B cell (primary cell): ENCODE results near the gene RUFY2. TPM values are rescaled to one million over a fixed set of nuclear protein-coding genes. Genes with fewer than 3 reads are reported as not detected.

ENCODE experiments used
- ATAC-seq: fragments of 200-7000 bp; cut with Tn5 transposase; one replicate; pipeline ENCODE4 v1.10.0; 2021; ENCODE audit warnings: low read depth, mild to moderate bottlenecking, moderate number of reproducible peaks, moderate library complexity
- CTCF ChIA-PET: fragments of 350-600 bp; sonication (Branson Sonifier 250); formaldehyde crosslinking; loops from one replicate; lab custom pipeline; 2021; ENCODE audit warnings: antibody characterized with exemption, inconsistent platforms; lab: Charles Lee
- POLR2A ChIA-PET: fragments of 350-600 bp; sonication (Branson Sonifier 250); formaldehyde crosslinking; loops from one replicate; lab custom pipeline; 2021; ENCODE audit warnings: antibody characterized with exemption; lab: Charles Lee
- DNase-seq: peaks from one replicate; pipeline ENCODE4 v3.0.0; 2013
- H2AFZ ChIP-seq: 2 replicates; pipeline ENCODE4 v1.6.1; 2012; ENCODE audit warnings: mild to moderate bottlenecking, low read depth, low read length; ENCODE audit not compliant: insufficient read depth, poor library complexity, severe bottlenecking
- H3K27ac ChIP-seq, 2 donors: 1 replicate in 1 of 2; 2 replicates in 1 of 2; pipeline ENCODE4 v1.5.1; 2012 to 2013; ENCODE audit warnings: low read length in 2 of 2, mild to moderate bottlenecking in 2 of 2, moderate library complexity in 1 of 2
- H3K27me3 ChIP-seq, 4 experiments: fragments of 200-600 bp in 1 of 4; sonication (generic) in 1 of 4; replicated peaks in 1 of 4; 1 replicate in 2 of 4; 2 replicates in 2 of 4; pipeline versions ENCODE4 v1.6.1 to v1.7.0; 2013 to 2016; ENCODE audit warnings: low read length in 3 of 4, mild to moderate bottlenecking in 2 of 4, mixed read lengths in 1 of 4, moderate library complexity in 1 of 4; ENCODE audit not compliant: insufficient read depth in 4 of 4, control insufficient read depth in 3 of 4; ENCODE audit errors: control extremely low read depth in 1 of 4
- H3K36me3 ChIP-seq, 2 experiments: replicated peaks in 1 of 2; 1 replicate in 1 of 2; 2 replicates in 1 of 2; pipeline versions ENCODE4 v1.6.1 to v1.7.1; 2013; ENCODE audit warnings: low read length in 1 of 2; ENCODE audit not compliant: insufficient read depth in 2 of 2, control insufficient read depth in 1 of 2; ENCODE audit errors: control extremely low read depth in 1 of 2, extremely low read depth in 1 of 2
- H3K4me1 ChIP-seq, 2 donors: fragments of 200-600 bp in 1 of 2; sonication (generic) in 1 of 2; 1 replicate in 1 of 2; 2 replicates in 1 of 2; pipeline versions ENCODE4 v1.5.1 to v1.6.1; 2013 to 2017; ENCODE audit warnings: low read length in 2 of 2; ENCODE audit not compliant: control insufficient read depth in 2 of 2, insufficient read depth in 2 of 2
- H3K4me2 ChIP-seq: replicated peaks from 2 replicates; pipeline ENCODE3; 2012; ENCODE audit warnings: mild to moderate bottlenecking, low read depth, low read length; ENCODE audit not compliant: poor library complexity, severe bottlenecking
- H3K4me3 ChIP-seq, 5 experiments: fragments of 200-600 bp in 1 of 5; sonication (generic) in 1 of 5; 1 replicate in 3 of 5; 2 replicates in 2 of 5; pipeline versions ENCODE4 v1.5.1 to v1.7.0; 2011 to 2016; ENCODE audit warnings: low read length in 4 of 5, mild to moderate bottlenecking in 4 of 5, low read depth in 2 of 5, control low read depth in 1 of 5, moderate library complexity in 1 of 5; ENCODE audit not compliant: insufficient read depth in 1 of 5; ENCODE audit errors: control extremely low read depth in 1 of 5, extremely low read depth in 1 of 5
- H3K79me2 ChIP-seq: fragments of 200-600 bp; sonication (generic); one replicate; pipeline ENCODE4 v1.6.0; 2016; ENCODE audit warnings: low read length; ENCODE audit not compliant: control insufficient read depth, insufficient read depth
- H3K9ac ChIP-seq: fragments of 200-600 bp; sonication (generic); 2 replicates; pipeline ENCODE4 v1.6.1; 2017; ENCODE audit warnings: mild to moderate bottlenecking, low read length, moderate library complexity
- H3K9me3 ChIP-seq, 3 donors: one replicate each; pipeline versions ENCODE4 v1.6.1 to v1.7.1; 2013; ENCODE audit warnings: low read length in 2 of 3; ENCODE audit not compliant: control insufficient read depth in 2 of 3, insufficient read depth in 1 of 3; ENCODE audit errors: control extremely low read depth in 1 of 3
- H4K20me1 ChIP-seq: 2 replicates; pipeline ENCODE4 v1.6.0; 2012; ENCODE audit warnings: mild to moderate bottlenecking, low read length; ENCODE audit not compliant: insufficient read depth, control insufficient read depth, poor library complexity, severe bottlenecking
- H3K27ac Mint-ChIP-seq: one replicate; pipeline ENCODE4 v1.8.0; 2021; ENCODE audit warnings: mixed read lengths
- H3K27me3 Mint-ChIP-seq: one replicate; pipeline ENCODE4 v1.8.0; 2021; ENCODE audit warnings: mixed read lengths
- H3K4me1 Mint-ChIP-seq: one replicate; pipeline ENCODE4 v1.8.0; 2021; ENCODE audit warnings: mixed read lengths
- H3K4me3 Mint-ChIP-seq: one replicate; pipeline ENCODE4 v1.8.0; 2021; ENCODE audit warnings: mixed read lengths
- H3K9me3 Mint-ChIP-seq: one replicate; pipeline ENCODE4 v1.8.0; 2022; ENCODE audit warnings: mixed read lengths; ENCODE audit not compliant: insufficient read depth
- EZH2 ChIP-seq: IDR thresholded peaks from 2 replicates; pipeline ENCODE4 v1.6.1; 2012; ENCODE audit warnings: borderline replicate concordance, low read depth, mild to moderate bottlenecking, moderate library complexity, low read length; ENCODE audit not compliant: insufficient read depth, poor library complexity, severe bottlenecking
- WGBS: methylation state at CpG from one replicate; pipeline ENCODE4 v1.1.5; 2013; ENCODE audit warnings: missing lambda C conversion rate; ENCODE audit not compliant: insufficient coverage; 5-methylcytosine and 5-hydroxymethylcytosine counted together
- intact Hi-C: fragments of 100-400 bp; cut with micrococcal nuclease; formaldehyde crosslinking; loops from one replicate; pipeline ENCODE4 v1.10.0; 2022
- polyA plus RNA-seq: library from polyadenylated mRNA; depleted of rRNA; stranded (reverse); fragments of >200 nt; gene quantifications from 2 replicates; pipeline ENCODE4 v1.2.3, GENCODE V29; 2012
- total RNA-seq, 2 donors: library from RNA; stranded (reverse); fragments of 120-200 nt in 1 of 2; gene quantifications; 1 replicate in 1 of 2; 2 replicates in 1 of 2; pipeline versions ENCODE4 v1.2.3 to v1.2.4, GENCODE V29; 2013 to 2022
- TF ChIP-seq, protein P1 (sequence below): fragments of 200-600 bp; IDR thresholded peaks from one replicate; pipeline ENCODE4 v1.8.0; 2022; ENCODE audit warnings: antibody characterized with exemption, mild to moderate bottlenecking

Gene RUFY2
- total and polyA plus RNA-seq, 2 donors (not counting 1 experiment from before 2014, with no cell fraction given), result 5.8 to 38.7 TPM

DNA sequence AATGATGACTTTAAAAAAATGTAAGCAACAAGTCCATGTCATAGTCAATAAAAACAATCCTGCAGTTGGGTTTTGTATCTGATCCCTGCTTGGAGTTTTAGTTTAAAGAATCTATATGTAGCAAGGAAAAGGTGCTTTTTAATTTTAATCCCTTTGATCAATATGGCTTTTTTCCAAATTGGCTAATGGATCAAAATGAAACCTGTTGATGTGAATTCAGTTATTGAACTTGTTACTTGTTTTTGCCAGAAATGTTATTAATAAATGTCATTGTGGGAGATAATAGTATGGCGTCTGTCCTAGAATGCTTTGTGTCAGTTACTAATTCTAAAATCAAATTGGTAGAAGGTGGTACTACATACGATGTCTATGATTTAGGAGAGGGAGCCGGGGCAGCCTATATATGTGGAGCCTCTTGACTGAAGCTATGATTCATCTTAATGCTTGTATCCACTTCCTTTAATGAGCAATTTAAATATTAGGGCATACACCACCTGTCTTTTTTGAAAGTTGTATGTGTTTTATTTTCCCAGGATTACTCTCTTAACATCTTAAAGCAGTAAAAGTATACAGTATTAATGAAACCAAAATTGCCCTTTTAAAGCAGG, 64.1 kb downstream of the RUFY2 start:
- Histone ChIP-seq H3K27me3 (no peaks in the 10 kb centered on the region), H3K36me3 (peaks cover 24 to 64% of the 10 kb centered on the region in 2 experiments), H3K9ac (no peak overlapping the region), H2AFZ (no peak overlapping the region), H4K20me1 (peaks cover 20% of the 10 kb centered on the region), H3K27ac (no peak overlapping the region), H3K9me3 (no peaks in the 10 kb centered on the region), H3K4me3 (no peak overlapping the region), H3K79me2 (peaks cover 18% of the 10 kb centered on the region), H3K4me2 (no peak overlapping the region), H3K4me1 (no peaks in the 10 kb centered on the region)
- Mint-ChIP-seq H3K4me3 (no peak overlapping the region), H3K9me3 (no peaks in the 10 kb centered on the region), H3K4me1 (no peaks in the 10 kb centered on the region), H3K27me3 (no peaks in the 10 kb centered on the region), H3K27ac (no peak overlapping the region)
- ATAC-seq (no peak), DNase-seq (no peak)
- intact Hi-C loops, result no loop called here
- ChIA-PET POLR2A (no interaction called here), CTCF (interaction anchor here (1.0 kb wide), 1 partner anchor 9 kb away, joined by 3 read pairs; no protein-coding TSS in a partner anchor)
- no CpG with 5 or more reads among the region's 3 CpGs for WGBS
- no peak for TF ChIP-seq EZH2
- TF ChIP-seq, protein P1, sequence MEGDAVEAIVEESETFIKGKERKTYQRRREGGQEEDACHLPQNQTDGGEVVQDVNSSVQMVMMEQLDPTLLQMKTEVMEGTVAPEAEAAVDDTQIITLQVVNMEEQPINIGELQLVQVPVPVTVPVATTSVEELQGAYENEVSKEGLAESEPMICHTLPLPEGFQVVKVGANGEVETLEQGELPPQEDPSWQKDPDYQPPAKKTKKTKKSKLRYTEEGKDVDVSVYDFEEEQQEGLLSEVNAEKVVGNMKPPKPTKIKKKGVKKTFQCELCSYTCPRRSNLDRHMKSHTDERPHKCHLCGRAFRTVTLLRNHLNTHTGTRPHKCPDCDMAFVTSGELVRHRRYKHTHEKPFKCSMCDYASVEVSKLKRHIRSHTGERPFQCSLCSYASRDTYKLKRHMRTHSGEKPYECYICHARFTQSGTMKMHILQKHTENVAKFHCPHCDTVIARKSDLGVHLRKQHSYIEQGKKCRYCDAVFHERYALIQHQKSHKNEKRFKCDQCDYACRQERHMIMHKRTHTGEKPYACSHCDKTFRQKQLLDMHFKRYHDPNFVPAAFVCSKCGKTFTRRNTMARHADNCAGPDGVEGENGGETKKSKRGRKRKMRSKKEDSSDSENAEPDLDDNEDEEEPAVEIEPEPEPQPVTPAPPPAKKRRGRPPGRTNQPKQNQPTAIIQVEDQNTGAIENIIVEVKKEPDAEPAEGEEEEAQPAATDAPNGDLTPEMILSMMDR, result no peak

DNA sequence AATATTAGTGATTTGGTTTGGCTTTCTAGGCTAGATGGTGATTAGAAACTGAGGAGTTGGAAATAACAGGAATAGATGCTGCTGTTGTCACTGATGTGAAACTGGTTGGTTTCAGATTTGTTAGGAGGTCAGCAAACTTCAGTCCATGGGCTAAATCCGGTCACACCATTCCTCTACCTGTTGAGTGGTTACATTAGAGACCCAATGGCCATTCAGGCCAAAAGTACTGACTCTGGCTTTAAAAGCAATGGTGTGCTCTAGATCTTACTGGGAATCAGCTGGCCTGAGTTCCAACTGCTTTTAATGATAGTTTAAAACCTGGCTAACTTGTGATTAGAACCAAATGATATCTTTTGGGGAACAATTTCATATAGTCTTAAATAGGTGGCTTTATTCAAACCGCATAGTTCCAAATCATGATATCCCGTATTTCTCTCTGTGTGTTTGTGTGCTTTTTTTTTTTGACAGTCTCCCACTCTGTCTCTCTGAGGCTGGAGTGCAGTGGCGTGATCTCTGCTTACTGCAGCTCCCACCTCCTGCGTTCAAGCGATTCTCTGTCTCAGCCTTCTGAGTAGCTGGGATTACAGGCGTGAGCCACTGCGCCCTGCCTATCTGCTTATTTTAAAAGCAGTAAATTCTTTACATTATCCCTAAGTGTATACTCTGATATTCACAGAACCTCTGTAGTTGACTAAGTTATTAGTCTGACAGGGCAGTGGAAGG, 66.6 kb downstream of the RUFY2 start:
- intact Hi-C loops, result no loop called here
- H4K20me1 ChIP-seq, result peaks cover 43% of the 10 kb centered on the region
- 100% methylated on average over 6 of the region's 8 CpGs for WGBS

More for the DNA sequence above, 66.6 kb downstream of the RUFY2 start:
- Histone ChIP-seq H3K36me3 (peaks cover 23 to 65% of the 10 kb centered on the region in 2 experiments), H3K4me2 (no peak overlapping the region), H3K9ac (no peak overlapping the region), H2AFZ (no peak overlapping the region), H3K27ac (no peak overlapping the region), H3K79me2 (peaks cover 43% of the 10 kb centered on the region), H3K27me3 (no peaks in the 10 kb centered on the region), H3K4me3 (no peak overlapping the region), H3K9me3 (no peaks in the 10 kb centered on the region), H3K4me1 (peaks cover 9 to 16% of the 10 kb centered on the region in 2 donors)
- no peaks in the 10 kb centered on the region for H3K9me3 Mint-ChIP-seq
- TF ChIP-seq EZH2, result no peak
- TF ChIP-seq, protein P1, result no peak
- no peak for DNase-seq
- POLR2A ChIA-PET, result no interaction called here
- ATAC-seq, result no peak
- H3K4me3 Mint-ChIP-seq, result no peak overlapping the region
- no peak overlapping the region for H3K27ac Mint-ChIP-seq
- H3K4me1 Mint-ChIP-seq, result peaks cover 21% of the 10 kb centered on the region
- CTCF ChIA-PET, result interaction anchor here (1.6 to 1.8 kb wide), 2 partner anchors 8 to 128 kb away, joined by 4 to 9 read pairs; no protein-coding TSS in a partner anchor
- H3K27me3 Mint-ChIP-seq, result no peaks in the 10 kb centered on the region
